Measurements from ENCODE around the gene CUX1.

The CUX1 gene

GRCh38 chr7:101990811-101991418 lies 173.5 kb downstream of the CUX1 start:
- no peak for TF ChIP-seq CTCF (IDR thresholded peaks at IDR 0.05; ENCODE audit: low read depth, low read length)
- Histone ChIP-seq H3K4me3 (ENCODE audit: low read depth, low read length) (no peak overlapping the region), H3K9me3 (no peaks in the 10 kb centered on the region), H3K36me3 (no peaks in the 10 kb centered on the region), H3K27me3 (no peaks in the 10 kb centered on the region), H3K4me1 (peaks cover 7% of the 10 kb centered on the region)
- DNase-seq: no peak

GRCh38 chr7:101991860-101992259 lies 174.4 kb downstream of the CUX1 start:
- Histone ChIP-seq H3K4me3 (ENCODE audit: low read depth, low read length) (no peak overlapping the region), H3K36me3 (no peaks in the 10 kb centered on the region), H3K27me3 (no peaks in the 10 kb centered on the region), H3K4me1 (peaks cover 5% of the 10 kb centered on the region), H3K9me3 (no peaks in the 10 kb centered on the region)
- TF ChIP-seq CTCF (IDR thresholded peaks at IDR 0.05; ENCODE audit: low read depth, low read length): no peak
- no peak for DNase-seq

GRCh38 chr7:101993311-101993710 lies 175.9 kb downstream of the CUX1 start:
- Histone ChIP-seq H3K4me1 (peaks cover 8% of the 10 kb centered on the region), H3K4me3 (ENCODE audit: low read depth, low read length) (no peak overlapping the region), H3K27me3 (no peaks in the 10 kb centered on the region), H3K36me3 (no peaks in the 10 kb centered on the region), H3K9me3 (no peaks in the 10 kb centered on the region)
- no peak for TF ChIP-seq CTCF (IDR thresholded peaks at IDR 0.05; ENCODE audit: low read depth, low read length)
- DNase-seq: no peak

GRCh38 chr7:101995121-101995520 lies 177.7 kb downstream of the CUX1 start:
- Histone ChIP-seq H3K27me3 (no peaks in the 10 kb centered on the region), H3K36me3 (no peaks in the 10 kb centered on the region), H3K9me3 (no peaks in the 10 kb centered on the region), H3K4me3 (ENCODE audit: low read depth, low read length) (no peak overlapping the region), H3K4me1 (peaks cover 9% of the 10 kb centered on the region)
- TF ChIP-seq CTCF (IDR thresholded peaks at IDR 0.05; ENCODE audit: low read depth, low read length): no peak
- no peak for DNase-seq

DNA sequence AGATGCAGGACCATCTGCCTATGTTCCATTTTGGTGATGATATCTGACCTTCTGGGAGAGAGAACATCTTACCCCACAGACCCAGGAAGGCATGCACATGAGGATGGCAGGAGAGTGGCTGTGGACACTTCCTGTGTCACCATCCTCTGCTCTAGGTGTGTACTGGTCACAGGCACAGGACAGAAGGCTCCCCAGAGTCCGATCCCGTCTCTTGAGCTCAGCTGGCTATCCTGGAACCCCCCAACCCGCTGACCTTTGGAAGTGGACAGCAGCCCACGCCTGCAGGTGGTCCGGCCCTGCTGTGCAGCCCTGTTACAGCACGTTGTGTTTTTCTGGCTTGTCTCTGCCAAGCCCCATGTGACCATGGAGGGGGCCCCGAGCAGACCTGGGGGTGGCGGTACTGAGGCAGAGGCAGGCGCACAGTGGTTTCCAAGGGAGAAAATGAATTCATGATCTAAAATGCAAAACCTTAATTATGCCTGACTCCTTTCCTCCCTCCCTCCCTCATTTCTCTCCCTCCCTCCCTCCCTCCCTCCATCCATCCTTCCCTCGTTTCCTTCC lies 178.8 kb downstream of the CUX1 start:
- Histone ChIP-seq H3K4me1 (peaks cover 9% of the 10 kb centered on the region), H3K4me3 (ENCODE audit: low read depth, low read length) (no peak overlapping the region)

More for the DNA sequence above, 178.8 kb downstream of the CUX1 start:
- no peaks in the 10 kb centered on the region for H3K9me3 ChIP-seq
- no peaks in the 10 kb centered on the region for H3K27me3 ChIP-seq
- no peak for DNase-seq
- H3K36me3 ChIP-seq: no peaks in the 10 kb centered on the region
- no peak for TF ChIP-seq CTCF (IDR thresholded peaks at IDR 0.05; ENCODE audit: low read depth, low read length)

Data from BE2C (cell line).